ENCODE data around the gene SORCS1.

GRCh38 chr10:106929291-106929895 is 235.1 kb downstream of the SORCS1 start:
- TF ChIP-seq CTCF (conservative IDR thresholded peaks at IDR 0.05; ENCODE audit: low read depth in 2 of 2) (no peak), EZH2phosphoT487 (IDR thresholded peaks at IDR 0.05; ENCODE audit: unreplicated experiment) (no peak), EZH2 (IDR thresholded peaks at IDR 0.05; ENCODE audit: low read depth, unreplicated experiment) (no peak), REST (IDR thresholded peaks at IDR 0.05; ENCODE audit: unreplicated experiment) (no peak), POLR2AphosphoS5 (IDR thresholded peaks at IDR 0.05; ENCODE audit: low read depth) (no peak), CREB1 (CRISPR knock-in tag; IDR thresholded peaks at IDR 0.05; ENCODE audit: low read depth) (no peak), ZNF331 (CRISPR knock-in tag; IDR thresholded peaks at IDR 0.05; ENCODE audit: low read depth) (no peak), JUNB (IDR thresholded peaks at IDR 0.05; ENCODE audit: unreplicated experiment) (no peak), ZNF114 (CRISPR knock-in tag; IDR thresholded peaks at IDR 0.05) (no peak)

Measured in GM23338 (cell line).